ENCODE results near the gene CBX4. TPM values are rescaled to one million over a fixed set of nuclear protein-coding genes. Genes with fewer than 3 reads are reported as not detected.

CBX4 gene
- total and polyA plus RNA-seq, 2 experiments from 2014 or later, result 1.2 to 18.9 TPM

- no peak for TF ChIP-seq EZH2phosphoT487 (IDR thresholded peaks at IDR 0.05; ENCODE audit: insufficient read depth, low read depth)
- TF ChIP-seq EZH2 (IDR thresholded peaks at IDR 0.05; ENCODE audit: insufficient read depth, poor library complexity, severe bottlenecking), result no peak
- no peaks in the 10 kb centered on the region for H4K20me1 ChIP-seq (ENCODE audit: insufficient read depth)
- H3F3A ChIP-seq (ENCODE audit: insufficient read depth), result no peaks in the 10 kb centered on the region
- no peak overlapping the region for H3K9ac ChIP-seq
- WGBS, 2 experiments (ENCODE audit: low coverage in 1 of 2, low lambda C conversion rate in 2 of 2, missing lambda C conversion rate in 2 of 2), result 86% methylated on average over 17 of the region's 17 CpGs
- H3K9me2 ChIP-seq (ENCODE audit: insufficient read depth), result no peaks in the 10 kb centered on the region
- H3K9me3 ChIP-seq (ENCODE audit: low read depth), result no peaks in the 10 kb centered on the region
- DNase-seq, result no peak
- H3K79me2 ChIP-seq (ENCODE audit: insufficient read depth), result no peaks in the 10 kb centered on the region
- no peaks in the 10 kb centered on the region for H3K4me1 ChIP-seq (ENCODE audit: insufficient read depth)
- H3K27ac ChIP-seq, result no peak overlapping the region
- no peaks in the 10 kb centered on the region for H3K36me3 ChIP-seq (ENCODE audit: low read depth)
- in situ Hi-C loops (cut with MboI), result loop anchor here (10.0 kb wide), 1 partner anchor 210 kb away; no protein-coding TSS in a partner anchor
- H2AFZ ChIP-seq, result no peak overlapping the region
- H3K27me3 ChIP-seq (replicated peaks; ENCODE audit: insufficient read depth), result peaks cover 35% of the 10 kb centered on the region
- H3K4me3 ChIP-seq, result no peak overlapping the region
- H3K4me2 ChIP-seq (ENCODE audit: unreplicated experiment), result no peak overlapping the region
Observed at GRCh38 chr17:79785017-79785899, 54.0 kb downstream of the CBX4 start.

- no peaks in the 10 kb centered on the region for H3K9me3 ChIP-seq (ENCODE audit: low read depth)
- no peak overlapping the region for H3K4me3 ChIP-seq
- no peaks in the 10 kb centered on the region for H3K4me1 ChIP-seq (ENCODE audit: insufficient read depth)
- in situ Hi-C loops (cut with MboI), result loop anchor here (10.0 kb wide), 1 partner anchor 210 kb away; no protein-coding TSS in a partner anchor
- no peaks in the 10 kb centered on the region for H3K9me2 ChIP-seq (ENCODE audit: insufficient read depth)
- H3K27ac ChIP-seq, result no peak overlapping the region
- 92 to 93% methylated on average over 14 to 29 of the region's 31 CpGs for WGBS, 2 experiments (ENCODE audit: low coverage in 1 of 2, low lambda C conversion rate in 2 of 2, missing lambda C conversion rate in 2 of 2)
- H3K36me3 ChIP-seq (ENCODE audit: low read depth), result no peaks in the 10 kb centered on the region
- H3K4me2 ChIP-seq (ENCODE audit: unreplicated experiment), result no peak overlapping the region
- no peak overlapping the region for H2AFZ ChIP-seq
- TF ChIP-seq EZH2phosphoT487 (IDR thresholded peaks at IDR 0.05; ENCODE audit: insufficient read depth, low read depth), result no peak
- no peak for TF ChIP-seq EZH2 (IDR thresholded peaks at IDR 0.05; ENCODE audit: insufficient read depth, poor library complexity, severe bottlenecking)
- H3K9ac ChIP-seq, result no peak overlapping the region
- no peak for DNase-seq
- H3F3A ChIP-seq (ENCODE audit: insufficient read depth), result no peaks in the 10 kb centered on the region
- H3K79me2 ChIP-seq (ENCODE audit: insufficient read depth), result no peaks in the 10 kb centered on the region
- no peaks in the 10 kb centered on the region for H4K20me1 ChIP-seq (ENCODE audit: insufficient read depth)
- H3K27me3 ChIP-seq (replicated peaks; ENCODE audit: insufficient read depth), result peaks cover 29% of the 10 kb centered on the region
Observed at GRCh38 chr17:79784353-79785016, 54.8 kb downstream of the CBX4 start.

GRCh38 chr17:79783891-79784290, 55.3 kb downstream of the CBX4 start:
- no peak overlapping the region for H3K4me3 ChIP-seq
- H2AFZ ChIP-seq, result no peak overlapping the region
- no peaks in the 10 kb centered on the region for H3K9me2 ChIP-seq (ENCODE audit: insufficient read depth)
- in situ Hi-C loops (cut with MboI), result loop anchor here (10.0 kb wide), 1 partner anchor 211 kb away; no protein-coding TSS in a partner anchor
- peaks cover 23% of the 10 kb centered on the region for H3K27me3 ChIP-seq (replicated peaks; ENCODE audit: insufficient read depth)
- no peak overlapping the region for H3K4me2 ChIP-seq (ENCODE audit: unreplicated experiment)
- H3K27ac ChIP-seq, result no peak overlapping the region
- no peak for TF ChIP-seq EZH2 (IDR thresholded peaks at IDR 0.05; ENCODE audit: insufficient read depth, poor library complexity, severe bottlenecking)
- no peak for TF ChIP-seq EZH2phosphoT487 (IDR thresholded peaks at IDR 0.05; ENCODE audit: insufficient read depth, low read depth)
- no peak for DNase-seq
- H3K36me3 ChIP-seq (ENCODE audit: low read depth), result no peaks in the 10 kb centered on the region
- H3K4me1 ChIP-seq (ENCODE audit: insufficient read depth), result no peaks in the 10 kb centered on the region
- no peaks in the 10 kb centered on the region for H3K79me2 ChIP-seq (ENCODE audit: insufficient read depth)
- H3F3A ChIP-seq (ENCODE audit: insufficient read depth), result no peaks in the 10 kb centered on the region
- WGBS, 2 experiments (ENCODE audit: low coverage in 1 of 2, low lambda C conversion rate in 2 of 2, missing lambda C conversion rate in 2 of 2), result 91 to 94% methylated on average over 14 to 18 of the region's 18 CpGs
- H3K9ac ChIP-seq, result no peak overlapping the region
- H4K20me1 ChIP-seq (ENCODE audit: insufficient read depth), result no peaks in the 10 kb centered on the region
- no peaks in the 10 kb centered on the region for H3K9me3 ChIP-seq (ENCODE audit: low read depth)

Other genes starting within 250 kb of the CBX4 start
- not detected in 2 replicates for gene RBFOX3, start 228.4 kb downstream of the CBX4 start, total RNA-seq (2014; rRNA removed; shearing (Covaris generic))
- gene RBFOX3, start 228.4 kb downstream of the CBX4 start, polyA plus RNA-seq (2016; fragmentation: Nextera tagmentation; extraction: Ambion mirVana), result not detected in 2 replicates
- gene ENPP7, start 108.5 kb downstream of the CBX4 start, total RNA-seq (2014; rRNA removed; shearing (Covaris generic)), result not detected in 2 replicates
- gene ENPP7, start 108.5 kb downstream of the CBX4 start, polyA plus RNA-seq (2016; fragmentation: Nextera tagmentation; extraction: Ambion mirVana), result not detected in 2 replicates
- 0.11 and 0.13 TPM in 2 replicates for gene CBX2, start 61.3 kb downstream of the CBX4 start, total RNA-seq (2014; rRNA removed; shearing (Covaris generic))
- 0.13 and 0.23 TPM in 2 replicates for gene CBX2, start 61.3 kb downstream of the CBX4 start, polyA plus RNA-seq (2016; fragmentation: Nextera tagmentation; extraction: Ambion mirVana)
- gene CBX8, start 42.4 kb downstream of the CBX4 start, total RNA-seq (2014; rRNA removed; shearing (Covaris generic)), result 2.7 and 3.9 TPM in 2 replicates
- gene CBX8, start 42.4 kb downstream of the CBX4 start, polyA plus RNA-seq (2016; fragmentation: Nextera tagmentation; extraction: Ambion mirVana), result 5.9 and 6.4 TPM in 2 replicates
- 22.4 and 26.9 TPM in 2 replicates for gene TBC1D16, start 196.4 kb upstream of the CBX4 start, total RNA-seq (2014; rRNA removed; shearing (Covaris generic))
- 8.1 and 9.2 TPM in 2 replicates for gene TBC1D16, start 196.4 kb upstream of the CBX4 start, polyA plus RNA-seq (2016; fragmentation: Nextera tagmentation; extraction: Ambion mirVana)
- 2.9 and 3.0 TPM in 2 replicates for gene CCDC40, start 197.2 kb upstream of the CBX4 start, total RNA-seq (2014; rRNA removed; shearing (Covaris generic))
- gene CCDC40, start 197.2 kb upstream of the CBX4 start, polyA plus RNA-seq (2016; fragmentation: Nextera tagmentation; extraction: Ambion mirVana), result 2.3 and 2.4 TPM in 2 replicates

All from GM23248 (cell line).